Stomach (tissue), 4 donors: ENCODE results near the gene GPX7.

Experiments
- CTCF ChIP-seq, 7 experiments: fragments of 450-650 bp in 4 of 7; fragments of 200-600 bp in 3 of 7; sonication (generic) in 3 of 7; IDR thresholded peaks; one replicate each; pipeline ENCODE4 v1.5.1; 2016 to 2019; ENCODE audit warnings: antibody characterized with exemption in 7 of 7, control low read depth in 2 of 7, mild to moderate bottlenecking in 1 of 7
- EP300 ChIP-seq: sonication (generic); formaldehyde crosslinking; IDR thresholded peaks from one replicate; pipeline ENCODE4 v1.6.1; 2017; ENCODE audit warnings: antibody characterized with exemption

DNA sequence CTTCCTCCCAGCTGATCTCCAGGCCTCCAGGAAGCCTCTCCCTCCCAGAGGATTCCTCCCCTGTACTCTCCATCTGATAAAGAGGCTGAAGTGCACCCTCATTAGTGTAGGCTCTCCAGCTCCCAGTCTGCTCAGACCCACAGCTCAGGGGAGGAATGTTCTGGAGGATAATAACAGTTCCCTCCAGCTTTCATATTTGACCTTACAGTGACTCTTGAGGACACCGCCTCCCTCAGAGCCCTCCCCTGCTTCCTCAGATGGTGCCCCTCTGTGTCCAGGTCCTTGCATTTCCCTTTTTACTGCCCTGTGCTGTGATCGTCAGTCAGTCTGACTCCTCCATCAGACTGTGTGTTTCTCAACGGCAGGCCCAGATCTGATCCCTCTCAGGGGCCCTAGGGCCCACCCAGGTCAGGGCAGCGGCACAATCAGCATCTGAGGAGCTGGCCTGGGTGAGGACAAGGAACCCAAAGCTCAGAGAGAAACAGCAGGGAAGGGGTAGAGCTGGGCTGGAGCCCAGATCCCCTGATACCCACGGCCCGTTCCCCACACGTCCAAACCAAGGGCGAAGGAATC lies 29.7 kb downstream of the GPX7 start:
- TF ChIP-seq CTCF (IDR thresholded peaks at IDR 0.05): no peak
- no peak for TF ChIP-seq EP300
